Neural cell (in vitro differentiated cells): ENCODE data around the gene FGF2. TPM values are rescaled to one million over a fixed set of nuclear protein-coding genes. Genes with fewer than 3 reads are reported as not detected.

Experiments
- H2AFZ ChIP-seq: fragments of 200-600, 300-800 bp; sonication (generic), shearing (Covaris generic); 2 replicates; pipeline ENCODE4 v1.6.0; 2014; ENCODE audit warnings: low read depth, mild to moderate bottlenecking, antibody characterized with exemption, low read length, moderate library complexity
- H3F3A ChIP-seq: fragments of 200-600 bp; shearing (Covaris generic); 2 replicates; pipeline ENCODE4 v1.6.1; 2016; ENCODE audit warnings: mild to moderate bottlenecking, moderate library complexity, mixed read lengths, antibody characterized with exemption, low read length; ENCODE audit not compliant: insufficient read depth, poor library complexity, severe bottlenecking
- H3K27ac ChIP-seq: fragments of 200-600, 300-800 bp; sonication (generic), shearing (Covaris generic); 2 replicates; pipeline ENCODE4 v1.5.1; 2014; ENCODE audit warnings: mild to moderate bottlenecking, low read length, moderate library complexity
- H3K27me3 ChIP-seq: fragments of 300-800, 200-600 bp; sonication (generic), shearing (Covaris generic); 2 replicates; pipeline ENCODE4 v1.6.0; 2014; ENCODE audit warnings: mild to moderate bottlenecking, low read depth, low read length, moderate library complexity; ENCODE audit not compliant: insufficient read depth
- H3K36me3 ChIP-seq: fragments of 300-800, 200-600 bp; sonication (generic), shearing (Covaris generic); 2 replicates; pipeline ENCODE4 v1.5.1; 2014; ENCODE audit warnings: mild to moderate bottlenecking, antibody characterized with exemption, low read length, moderate library complexity; ENCODE audit not compliant: insufficient read depth
- H3K4me2 ChIP-seq: fragments of 300-800, 200-600 bp; sonication (generic), shearing (Covaris generic); 2 replicates; pipeline ENCODE4 v1.6.0; 2014; ENCODE audit warnings: mild to moderate bottlenecking, low read length
- H3K4me3 ChIP-seq: fragments of 300-800, 200-600 bp; sonication (generic), shearing (Covaris generic); 2 replicates; pipeline ENCODE4 v1.5.1; 2014; ENCODE audit warnings: mild to moderate bottlenecking, low read length, moderate library complexity
- H3K79me2 ChIP-seq: fragments of 200-600 bp; shearing (Covaris generic); replicated peaks from 2 replicates; pipeline ENCODE4 v1.6.0; 2014; ENCODE audit warnings: mild to moderate bottlenecking, low read length, moderate library complexity; ENCODE audit not compliant: insufficient read depth
- H3K9ac ChIP-seq: fragments of 300-800, 200-600 bp; sonication (generic), shearing (Covaris generic); 2 replicates; pipeline ENCODE4 v1.6.1; 2016; ENCODE audit warnings: mild to moderate bottlenecking, low read length, mixed read lengths
- H3K9me2 ChIP-seq: fragments of 200-600 bp; shearing (Covaris generic); 2 replicates; pipeline ENCODE4 v1.6.1; 2016; ENCODE audit warnings: mild to moderate bottlenecking, low read length, mixed read lengths; ENCODE audit not compliant: insufficient read depth
- H3K9me3 ChIP-seq: fragments of 200-600, 300-800 bp; sonication (generic), shearing (Covaris generic); 2 replicates; pipeline ENCODE4 v1.6.1; 2016; ENCODE audit warnings: mild to moderate bottlenecking, mixed run types, low read length, moderate library complexity, mixed read lengths
- H4K20me1 ChIP-seq: fragments of 200-600 bp; shearing (Covaris generic); 2 replicates; pipeline ENCODE4 v1.6.1; 2016; ENCODE audit warnings: mild to moderate bottlenecking, mixed run types; ENCODE audit not compliant: insufficient read depth
- EP300 ChIP-seq: fragments of 450-650 bp; conservative IDR thresholded peaks from 2 replicates; pipeline ENCODE4 v1.6.1; 2014; ENCODE audit warnings: antibody characterized with exemption, mild to moderate bottlenecking, moderate library complexity; ENCODE audit not compliant: poor library complexity, severe bottlenecking
- EZH2 ChIP-seq: fragments of 200-600, 300-800 bp; shearing (Covaris generic), sonication (generic); IDR thresholded peaks from 2 replicates; pipeline ENCODE4 v1.6.1; 2014; ENCODE audit warnings: antibody characterized with exemption, low read length, borderline replicate concordance, mild to moderate bottlenecking; ENCODE audit not compliant: insufficient read depth, poor library complexity, severe bottlenecking
- MXI1 ChIP-seq: fragments of 450-650 bp; conservative IDR thresholded peaks from 2 replicates; pipeline ENCODE4 v1.6.1; 2014; ENCODE audit warnings: antibody characterized with exemption, mild to moderate bottlenecking; ENCODE audit not compliant: poor library complexity, severe bottlenecking
- POLR2AphosphoS5 ChIP-seq: IDR thresholded peaks from 2 replicates; pipeline ENCODE4 v1.6.1; 2012
- RAD21 ChIP-seq: fragments of 450-650 bp; conservative IDR thresholded peaks from 2 replicates; pipeline ENCODE4 v1.6.1; 2014; ENCODE audit warnings: antibody characterized with exemption, mild to moderate bottlenecking, moderate library complexity
- SMC3 ChIP-seq: fragments of 450-650 bp; conservative IDR thresholded peaks from 2 replicates; pipeline ENCODE4 v1.6.1; 2014; ENCODE audit warnings: antibody characterized with exemption, mild to moderate bottlenecking, moderate library complexity; ENCODE audit not compliant: poor library complexity
- TAF1 ChIP-seq: IDR thresholded peaks from 2 replicates; pipeline ENCODE4 v1.6.1; 2012; ENCODE audit warnings: low read depth
- polyA plus RNA-seq: library from polyadenylated mRNA; depleted of rRNA; stranded (reverse); fragments of >200 nt; gene quantifications from 2 replicates; pipeline ENCODE4 v1.2.3, GENCODE V29; 2014
- TF ChIP-seq, protein P1 (sequence below): fragments of 450-650 bp; IDR thresholded peaks from 2 replicates; pipeline ENCODE4 v1.5.1; 2014; ENCODE audit warnings: antibody characterized with exemption, mild to moderate bottlenecking, moderate library complexity; ENCODE audit not compliant: poor library complexity, severe bottlenecking
- TF ChIP-seq, protein P2 (sequence below): IDR thresholded peaks from 2 replicates; pipeline ENCODE4 v1.6.1; 2012; ENCODE audit warnings: borderline replicate concordance

Gene FGF2
- polyA plus RNA-seq, 1 donor from 2014 or later, result 5.8 TPM

DNA sequence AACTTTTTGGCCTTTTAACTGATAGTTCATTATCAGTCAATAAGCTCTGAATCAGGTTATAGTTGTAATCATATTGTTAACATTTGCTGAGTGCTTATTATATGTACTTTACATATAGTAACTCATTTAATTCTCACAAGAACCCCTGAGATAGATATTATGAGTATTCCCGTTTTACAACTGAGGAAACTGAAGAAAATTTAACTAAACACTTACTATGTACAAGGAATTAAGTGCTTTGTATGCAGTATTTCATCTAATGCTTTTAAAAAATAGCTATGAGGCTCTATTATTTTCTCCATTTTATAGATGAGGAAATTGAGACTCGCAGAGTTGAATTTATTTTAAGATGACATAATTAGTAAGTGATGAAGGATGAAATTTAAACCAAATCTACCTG lies 27.7 kb upstream of the FGF2 start:
- H2AFZ ChIP-seq, result no peak overlapping the region
- no peaks in the 10 kb centered on the region for H3K9me3 ChIP-seq

DNA sequence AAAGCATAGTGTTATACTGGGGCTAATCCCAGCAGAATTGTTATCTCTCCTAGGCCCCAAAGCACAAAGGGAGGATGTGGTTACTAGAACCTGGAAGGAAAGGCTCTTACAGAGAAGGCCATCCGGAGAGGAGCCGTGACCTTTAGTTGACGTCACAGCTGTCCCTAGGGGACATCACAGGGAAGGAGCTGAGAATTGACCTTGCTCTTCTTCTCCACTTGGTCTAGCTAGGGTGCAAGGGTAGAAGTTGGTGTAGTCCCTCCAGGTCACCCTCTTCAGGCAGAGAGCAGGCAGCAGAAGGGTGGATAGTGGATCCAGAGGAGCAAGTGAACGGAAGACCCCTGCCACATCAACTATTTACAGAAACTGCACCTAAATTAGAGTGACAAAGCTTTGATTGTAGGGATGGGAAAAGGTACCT lies 22.8 kb upstream of the FGF2 start:
- H3F3A ChIP-seq, result no peaks in the 10 kb centered on the region
- no peaks in the 10 kb centered on the region for H3K27me3 ChIP-seq
- no peak overlapping the region for H3K4me3 ChIP-seq
- no peaks in the 10 kb centered on the region for H3K9me2 ChIP-seq
- TF ChIP-seq MXI1, result no peak
- TF ChIP-seq POLR2AphosphoS5, result no peak
- no peak for TF ChIP-seq TAF1
- TF ChIP-seq EZH2, result no peak
- no peak for TF ChIP-seq EP300
- no peak for TF ChIP-seq SMC3
- TF ChIP-seq, protein P1, sequence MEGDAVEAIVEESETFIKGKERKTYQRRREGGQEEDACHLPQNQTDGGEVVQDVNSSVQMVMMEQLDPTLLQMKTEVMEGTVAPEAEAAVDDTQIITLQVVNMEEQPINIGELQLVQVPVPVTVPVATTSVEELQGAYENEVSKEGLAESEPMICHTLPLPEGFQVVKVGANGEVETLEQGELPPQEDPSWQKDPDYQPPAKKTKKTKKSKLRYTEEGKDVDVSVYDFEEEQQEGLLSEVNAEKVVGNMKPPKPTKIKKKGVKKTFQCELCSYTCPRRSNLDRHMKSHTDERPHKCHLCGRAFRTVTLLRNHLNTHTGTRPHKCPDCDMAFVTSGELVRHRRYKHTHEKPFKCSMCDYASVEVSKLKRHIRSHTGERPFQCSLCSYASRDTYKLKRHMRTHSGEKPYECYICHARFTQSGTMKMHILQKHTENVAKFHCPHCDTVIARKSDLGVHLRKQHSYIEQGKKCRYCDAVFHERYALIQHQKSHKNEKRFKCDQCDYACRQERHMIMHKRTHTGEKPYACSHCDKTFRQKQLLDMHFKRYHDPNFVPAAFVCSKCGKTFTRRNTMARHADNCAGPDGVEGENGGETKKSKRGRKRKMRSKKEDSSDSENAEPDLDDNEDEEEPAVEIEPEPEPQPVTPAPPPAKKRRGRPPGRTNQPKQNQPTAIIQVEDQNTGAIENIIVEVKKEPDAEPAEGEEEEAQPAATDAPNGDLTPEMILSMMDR, result no peak
- TF ChIP-seq RAD21, result no peak
- TF ChIP-seq, protein P2, sequence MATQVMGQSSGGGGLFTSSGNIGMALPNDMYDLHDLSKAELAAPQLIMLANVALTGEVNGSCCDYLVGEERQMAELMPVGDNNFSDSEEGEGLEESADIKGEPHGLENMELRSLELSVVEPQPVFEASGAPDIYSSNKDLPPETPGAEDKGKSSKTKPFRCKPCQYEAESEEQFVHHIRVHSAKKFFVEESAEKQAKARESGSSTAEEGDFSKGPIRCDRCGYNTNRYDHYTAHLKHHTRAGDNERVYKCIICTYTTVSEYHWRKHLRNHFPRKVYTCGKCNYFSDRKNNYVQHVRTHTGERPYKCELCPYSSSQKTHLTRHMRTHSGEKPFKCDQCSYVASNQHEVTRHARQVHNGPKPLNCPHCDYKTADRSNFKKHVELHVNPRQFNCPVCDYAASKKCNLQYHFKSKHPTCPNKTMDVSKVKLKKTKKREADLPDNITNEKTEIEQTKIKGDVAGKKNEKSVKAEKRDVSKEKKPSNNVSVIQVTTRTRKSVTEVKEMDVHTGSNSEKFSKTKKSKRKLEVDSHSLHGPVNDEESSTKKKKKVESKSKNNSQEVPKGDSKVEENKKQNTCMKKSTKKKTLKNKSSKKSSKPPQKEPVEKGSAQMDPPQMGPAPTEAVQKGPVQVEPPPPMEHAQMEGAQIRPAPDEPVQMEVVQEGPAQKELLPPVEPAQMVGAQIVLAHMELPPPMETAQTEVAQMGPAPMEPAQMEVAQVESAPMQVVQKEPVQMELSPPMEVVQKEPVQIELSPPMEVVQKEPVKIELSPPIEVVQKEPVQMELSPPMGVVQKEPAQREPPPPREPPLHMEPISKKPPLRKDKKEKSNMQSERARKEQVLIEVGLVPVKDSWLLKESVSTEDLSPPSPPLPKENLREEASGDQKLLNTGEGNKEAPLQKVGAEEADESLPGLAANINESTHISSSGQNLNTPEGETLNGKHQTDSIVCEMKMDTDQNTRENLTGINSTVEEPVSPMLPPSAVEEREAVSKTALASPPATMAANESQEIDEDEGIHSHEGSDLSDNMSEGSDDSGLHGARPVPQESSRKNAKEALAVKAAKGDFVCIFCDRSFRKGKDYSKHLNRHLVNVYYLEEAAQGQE, result no peak
- H3K4me2 ChIP-seq, result no peak overlapping the region
- H2AFZ ChIP-seq, result no peak overlapping the region
- H3K79me2 ChIP-seq, result no peaks in the 10 kb centered on the region
- no peak overlapping the region for H3K9ac ChIP-seq
- no peak overlapping the region for H3K27ac ChIP-seq
- H3K36me3 ChIP-seq, result no peaks in the 10 kb centered on the region
- H4K20me1 ChIP-seq, result no peaks in the 10 kb centered on the region
- H3K9me3 ChIP-seq, result no peaks in the 10 kb centered on the region

More for the DNA sequence above, 27.7 kb upstream of the FGF2 start:
- no peaks in the 10 kb centered on the region for H3K36me3 ChIP-seq
- H3K4me3 ChIP-seq, result no peak overlapping the region
- no peaks in the 10 kb centered on the region for H3K27me3 ChIP-seq
- H3K4me2 ChIP-seq, result no peak overlapping the region
- H3K27ac ChIP-seq, result no peak overlapping the region
- H4K20me1 ChIP-seq, result no peaks in the 10 kb centered on the region
- H3K9me2 ChIP-seq, result no peaks in the 10 kb centered on the region
- H3K79me2 ChIP-seq, result no peaks in the 10 kb centered on the region
- TF ChIP-seq, protein P2, result no peak
- TF ChIP-seq EZH2 (no peak), RAD21 (no peak), SMC3 (no peak), POLR2AphosphoS5 (no peak), EP300 (no peak), TAF1 (no peak), MXI1 (no peak)
- TF ChIP-seq, protein P1, result no peak
- no peaks in the 10 kb centered on the region for H3F3A ChIP-seq
- H3K9ac ChIP-seq, result no peak overlapping the region
